Effector CD8-positive, alpha-beta T cell (primary cell): Measurements from ENCODE around the gene TNFRSF8.

Experiments used
- DNase-seq: peaks from one replicate; lab custom pipeline; 2025; lab: John Stamatoyannopoulos, UW

TNFRSF8 gene

GRCh38 chr1:12142891-12143630, 80.0 kb downstream of the TNFRSF8 start:
- DNase-seq: no peak

DNA sequence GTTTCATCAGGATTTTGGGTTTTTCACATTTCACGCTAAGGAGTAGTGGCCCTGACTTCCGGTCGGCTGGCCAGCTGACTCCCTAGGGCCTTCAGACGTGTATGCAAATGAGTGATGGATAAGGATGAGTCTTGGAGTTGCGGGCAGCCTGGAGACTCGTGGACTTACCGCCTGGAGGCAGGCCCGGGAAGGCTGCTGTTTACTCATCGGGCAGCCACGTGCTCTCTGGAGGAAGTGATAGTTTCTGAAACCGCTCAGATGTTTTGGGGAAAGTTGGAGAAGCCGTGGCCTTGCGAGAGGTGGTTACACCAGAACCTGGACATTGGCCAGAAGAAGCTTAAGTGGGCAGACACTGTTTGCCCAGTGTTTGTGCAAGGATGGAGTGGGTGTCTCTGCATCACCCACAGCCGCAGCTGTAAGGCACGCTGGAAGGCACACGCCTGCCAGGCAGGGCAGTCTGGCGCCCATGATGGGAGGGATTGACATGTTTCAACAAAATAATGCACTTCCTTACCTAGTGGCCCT, 80.6 kb downstream of the TNFRSF8 start:
- DNase-seq: no peak

DNA sequence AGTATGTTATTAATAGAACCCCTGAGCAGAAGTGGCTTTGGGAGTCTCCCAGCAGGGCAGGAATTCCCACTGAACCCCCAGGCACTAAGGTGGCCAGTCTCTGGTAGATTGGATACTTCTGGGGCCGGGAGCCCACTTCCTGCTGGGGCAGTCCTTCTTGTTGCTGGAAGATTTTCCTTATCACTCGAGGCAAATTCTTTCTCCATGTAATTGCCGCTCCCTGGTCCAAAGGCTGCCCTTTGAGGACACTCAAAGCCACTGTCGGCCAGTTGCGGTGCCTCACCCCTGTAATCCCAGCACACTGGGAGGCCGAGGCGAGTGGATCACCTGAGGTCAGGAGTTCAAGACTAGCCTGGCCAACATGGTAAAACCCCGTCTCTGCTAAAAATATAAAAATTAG, 81.1 kb downstream of the TNFRSF8 start:
- DNase-seq: no peak

- no peak for DNase-seq
These were observed 81.9 kb downstream of the TNFRSF8 start for GRCh38 chr1:12144969-12145368.

DNA sequence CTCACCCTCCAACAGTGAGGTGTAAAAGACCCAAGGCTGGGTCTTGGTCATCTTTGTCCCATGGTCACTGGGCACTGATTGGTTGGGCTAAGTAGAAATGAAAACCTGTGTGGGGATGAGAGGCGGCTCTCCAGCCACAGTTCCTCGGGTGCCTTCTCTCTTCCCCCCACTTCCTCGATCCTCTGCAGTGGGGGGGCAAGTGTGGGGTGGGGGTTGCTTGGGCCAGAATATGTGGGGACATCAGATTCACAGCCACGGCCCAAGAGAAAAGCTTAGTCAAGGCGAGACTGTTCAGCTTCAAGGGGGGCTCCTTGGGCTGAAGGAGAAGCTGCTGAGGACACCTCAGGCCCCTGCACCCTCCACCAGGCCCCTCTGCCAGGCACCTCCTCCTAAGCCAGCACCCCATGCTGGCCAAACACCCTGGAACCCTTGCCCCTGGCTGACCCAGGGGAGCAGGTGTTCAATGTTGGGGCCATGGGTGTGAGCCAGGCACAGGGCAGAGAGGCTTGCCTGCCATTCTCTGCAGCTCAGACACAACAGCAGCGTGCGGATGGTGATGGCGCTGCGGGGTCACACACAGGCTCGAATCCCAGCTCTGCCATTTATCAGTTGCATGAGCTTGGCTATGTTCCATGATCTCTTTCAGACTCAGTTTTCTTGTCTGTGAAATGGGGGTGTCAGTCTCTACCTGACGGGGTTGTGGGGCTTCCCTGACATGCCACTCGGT, 82.7 kb downstream of the TNFRSF8 start:
- no peak for DNase-seq

- no peak for DNase-seq
These were observed 83.4 kb downstream of the TNFRSF8 start for GRCh38 chr1:12146343-12147112.

- DNase-seq: no peak
These were observed 84.1 kb downstream of the TNFRSF8 start for GRCh38 chr1:12147201-12147701.

DNA sequence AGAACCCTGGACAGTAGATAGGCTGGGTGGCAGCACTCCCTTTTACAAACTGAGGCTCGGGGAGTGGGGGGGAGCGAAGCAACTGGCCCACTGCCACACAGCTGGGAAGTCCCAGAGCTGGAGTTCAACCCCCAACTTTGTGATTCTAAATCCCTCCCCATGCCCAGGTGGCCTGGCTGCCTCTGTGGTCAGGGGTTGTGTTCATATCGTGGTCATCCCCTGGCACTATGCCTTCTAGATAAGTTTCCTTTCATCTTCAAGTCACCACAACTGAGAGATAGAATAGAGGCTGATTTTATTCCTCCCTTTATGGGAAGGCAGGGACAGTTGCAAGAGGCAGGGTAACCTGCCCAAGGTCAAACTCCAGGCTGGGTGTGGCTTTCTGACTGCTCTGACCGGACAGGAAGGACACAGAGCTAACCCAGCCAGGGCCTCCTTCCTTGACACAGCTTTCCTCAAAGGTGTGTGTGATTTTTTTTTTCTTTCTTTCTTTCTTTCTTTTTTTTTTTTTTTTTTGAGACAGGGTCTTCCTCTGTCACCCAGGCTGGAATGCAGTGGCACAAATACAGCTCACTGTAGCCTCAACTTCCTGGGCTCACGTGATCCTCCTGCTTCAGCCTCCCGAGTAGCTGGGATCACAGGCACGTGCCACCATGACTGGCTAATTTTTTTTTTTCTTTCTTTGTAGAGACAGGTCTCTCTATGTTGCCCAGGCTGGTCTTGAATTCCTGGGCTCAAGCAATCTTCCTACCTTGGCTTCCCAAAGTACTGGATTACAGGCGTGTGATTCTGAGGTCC, 85.3 kb downstream of the TNFRSF8 start:
- DNase-seq: no peak

DNA sequence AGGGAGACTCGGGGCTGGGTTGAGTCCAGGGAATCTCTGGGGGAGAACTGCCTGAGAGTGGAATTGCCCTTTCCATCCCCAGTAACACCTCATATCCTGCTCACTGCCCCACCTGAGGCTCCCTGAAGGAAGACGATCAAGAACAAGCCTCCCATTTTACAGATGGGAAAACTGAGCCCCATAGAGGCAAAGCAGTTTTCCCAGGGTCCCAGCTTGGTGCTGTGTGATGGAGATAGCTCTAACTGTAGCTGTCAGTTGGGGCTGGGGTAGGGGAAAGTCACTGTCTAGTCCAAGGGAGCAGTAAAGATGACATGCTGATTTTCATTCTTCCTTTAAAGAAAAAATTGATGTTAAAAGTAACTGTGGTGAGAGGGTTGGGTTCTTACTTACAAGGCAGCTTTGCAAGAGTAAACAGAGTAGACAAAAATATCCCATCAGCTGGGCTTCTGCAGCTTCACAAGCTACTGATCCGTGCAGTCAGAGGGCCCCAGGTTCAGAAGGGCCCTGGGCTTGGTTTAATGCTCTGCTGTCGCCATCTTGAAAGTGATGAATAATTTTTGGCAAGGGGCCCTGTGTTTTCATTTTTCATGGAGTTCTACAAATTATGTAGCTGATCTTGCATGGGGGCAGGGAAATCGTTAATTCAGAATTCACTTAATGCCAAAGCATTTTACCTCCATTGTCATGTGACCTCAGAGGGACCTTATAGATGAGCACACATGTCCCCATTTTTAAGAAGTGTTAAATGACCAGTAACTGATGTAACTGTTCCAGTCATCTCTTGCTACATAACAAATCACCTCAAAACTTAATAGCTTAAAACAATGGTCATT, 86.1 kb downstream of the TNFRSF8 start:
- DNase-seq: no peak

DNA sequence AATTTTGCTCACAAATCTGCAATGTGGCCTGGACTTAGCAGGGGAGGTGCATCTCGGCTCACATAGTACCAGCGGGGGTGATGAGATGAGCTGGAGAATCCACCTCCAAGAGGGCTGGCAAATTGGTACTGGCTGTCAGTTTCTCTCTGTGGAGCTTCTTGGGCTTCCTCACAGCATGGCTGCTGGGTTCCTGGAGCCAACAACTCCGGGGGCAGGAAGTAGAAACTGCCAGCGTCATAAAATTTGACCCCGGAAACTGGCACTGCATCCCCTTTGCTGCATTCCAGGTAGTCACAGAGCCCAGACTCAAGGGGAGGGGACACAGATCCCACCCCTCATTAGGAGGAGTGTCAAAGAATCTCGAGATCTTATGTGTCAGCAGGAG, 86.7 kb downstream of the TNFRSF8 start:
- no peak for DNase-seq

GRCh38 chr1:12150456-12151200, 87.5 kb downstream of the TNFRSF8 start:
- DNase-seq: no peak

DNA sequence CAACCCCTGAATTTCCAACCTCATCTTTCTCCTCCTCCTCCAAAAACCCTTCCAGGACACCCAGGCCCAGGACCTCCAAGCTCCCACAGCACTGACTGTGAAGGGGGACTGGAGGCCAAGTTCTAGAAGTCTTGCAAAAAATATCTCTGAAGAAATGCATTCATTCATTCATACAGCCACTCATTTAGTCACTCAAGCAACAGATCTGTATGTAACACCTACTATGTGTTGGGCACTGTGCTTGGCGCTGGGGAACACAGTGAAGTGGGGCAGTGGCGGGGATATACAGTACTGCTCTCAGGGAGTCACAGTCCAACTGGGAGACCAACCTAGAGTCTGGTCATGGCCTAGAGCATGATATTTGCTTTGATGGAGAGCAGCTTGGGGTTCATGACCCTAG, 88.4 kb downstream of the TNFRSF8 start:
- no peak for DNase-seq

- no peak for DNase-seq
These were observed 89.2 kb downstream of the TNFRSF8 start for GRCh38 chr1:12152113-12152891.

- no peak for DNase-seq
These were observed 90.2 kb downstream of the TNFRSF8 start for GRCh38 chr1:12153181-12153785.

GRCh38 chr1:12155328-12155727, 92.2 kb downstream of the TNFRSF8 start:
- DNase-seq: no peak

DNA sequence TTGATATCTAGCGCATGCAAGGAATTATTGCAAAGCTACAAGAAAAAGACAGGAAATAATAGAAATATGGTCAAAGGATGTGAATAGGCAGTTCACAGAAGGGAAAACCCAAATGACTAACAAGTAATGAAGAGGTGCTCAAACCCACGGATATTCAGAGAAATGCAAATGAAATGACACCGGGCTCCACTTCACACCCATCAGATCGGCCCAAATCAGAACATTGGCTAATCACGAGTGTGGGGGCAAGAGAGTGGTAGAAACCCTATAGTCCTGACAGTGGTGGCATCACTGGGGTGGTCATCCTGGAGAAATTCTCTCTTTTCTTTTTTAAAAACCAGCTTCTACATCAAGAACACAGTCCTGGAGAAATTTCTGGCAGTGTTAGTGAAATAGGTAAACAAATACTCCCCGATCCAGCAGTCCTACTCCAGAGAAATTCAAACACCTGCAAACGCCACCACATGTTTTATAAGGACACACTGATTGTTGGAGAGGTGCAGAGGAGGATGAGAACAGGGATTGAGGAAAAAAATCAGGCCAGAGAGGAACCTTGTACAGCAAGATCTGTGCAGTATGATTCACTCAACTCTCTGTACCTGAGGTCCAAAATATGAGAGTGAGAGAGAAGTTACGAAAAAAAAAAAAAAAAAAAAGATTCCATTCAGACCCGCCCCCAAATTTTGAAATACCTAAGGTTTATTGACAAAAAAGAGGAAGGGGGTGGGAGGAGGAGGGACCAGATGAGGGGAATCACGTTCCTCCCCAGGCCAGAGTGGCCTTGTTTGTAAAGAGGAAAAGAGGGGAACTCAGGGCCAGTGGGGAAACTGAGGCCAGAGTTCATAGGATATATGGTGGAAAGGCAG, 94.5 kb downstream of the TNFRSF8 start:
- DNase-seq: no peak

GRCh38 chr1:12158357-12159092, 95.4 kb downstream of the TNFRSF8 start:
- no peak for DNase-seq
